ENCODE results near the gene DHX57. TPM values are rescaled to one million over a fixed set of nuclear protein-coding genes. Genes with fewer than 3 reads are reported as not detected.
"Not testable (repeated sequence)": the region's sequence is repeated elsewhere in the genome, so short reads cannot be mapped to it uniquely, and the experiment has no call there.

DHX57 gene
- total and polyA plus RNA-seq, 12 donors, result 6.0 to 12.4 (median 9.7) TPM

DNA sequence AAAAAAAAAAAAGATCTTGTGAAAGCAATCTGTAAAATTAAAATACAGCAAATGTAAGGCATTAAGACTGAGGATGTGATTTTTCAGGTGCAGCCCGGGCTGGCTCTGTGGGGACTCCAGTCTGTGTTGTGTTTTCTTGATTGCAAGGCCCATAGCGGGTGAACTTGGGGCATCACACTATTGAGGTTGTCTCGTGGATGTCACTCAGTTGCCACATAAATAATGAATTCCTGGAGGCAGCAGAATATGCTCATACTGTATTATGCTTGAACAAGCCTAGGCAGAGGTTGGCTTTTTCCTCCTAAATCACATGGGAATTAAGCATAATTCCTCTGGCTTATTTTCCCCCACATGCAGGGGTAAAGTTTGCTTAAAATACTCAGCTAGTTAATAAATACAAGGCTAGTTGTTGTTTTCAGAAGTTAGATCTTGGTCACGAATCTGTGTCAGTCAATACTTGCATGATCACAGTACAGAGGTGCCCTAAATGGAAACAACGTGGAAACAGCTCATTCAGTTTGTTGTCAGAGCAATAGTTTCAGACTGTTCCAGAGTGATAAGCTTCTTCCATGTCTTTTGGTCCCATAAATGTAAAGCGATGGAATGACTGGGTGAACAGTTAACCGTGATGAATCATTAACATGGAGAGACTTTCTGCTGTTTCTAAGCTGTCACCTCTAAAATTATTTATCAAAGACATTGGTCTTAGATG lies 81.3 kb downstream of the DHX57 start:
- TF ChIP-seq, protein P1, sequence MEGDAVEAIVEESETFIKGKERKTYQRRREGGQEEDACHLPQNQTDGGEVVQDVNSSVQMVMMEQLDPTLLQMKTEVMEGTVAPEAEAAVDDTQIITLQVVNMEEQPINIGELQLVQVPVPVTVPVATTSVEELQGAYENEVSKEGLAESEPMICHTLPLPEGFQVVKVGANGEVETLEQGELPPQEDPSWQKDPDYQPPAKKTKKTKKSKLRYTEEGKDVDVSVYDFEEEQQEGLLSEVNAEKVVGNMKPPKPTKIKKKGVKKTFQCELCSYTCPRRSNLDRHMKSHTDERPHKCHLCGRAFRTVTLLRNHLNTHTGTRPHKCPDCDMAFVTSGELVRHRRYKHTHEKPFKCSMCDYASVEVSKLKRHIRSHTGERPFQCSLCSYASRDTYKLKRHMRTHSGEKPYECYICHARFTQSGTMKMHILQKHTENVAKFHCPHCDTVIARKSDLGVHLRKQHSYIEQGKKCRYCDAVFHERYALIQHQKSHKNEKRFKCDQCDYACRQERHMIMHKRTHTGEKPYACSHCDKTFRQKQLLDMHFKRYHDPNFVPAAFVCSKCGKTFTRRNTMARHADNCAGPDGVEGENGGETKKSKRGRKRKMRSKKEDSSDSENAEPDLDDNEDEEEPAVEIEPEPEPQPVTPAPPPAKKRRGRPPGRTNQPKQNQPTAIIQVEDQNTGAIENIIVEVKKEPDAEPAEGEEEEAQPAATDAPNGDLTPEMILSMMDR (IDR thresholded peaks at IDR 0.05), result no peak
- no peaks in the 10 kb centered on the region for H3K9me3 ChIP-seq
- intact Hi-C loops (cut with DNase I), result no loop called here
- H3K4me1 ChIP-seq, result peaks cover 0 to 4% (median 0%) of the 10 kb centered on the region in 9 donors
- H3K27me3 ChIP-seq, result no peaks in the 10 kb centered on the region
- peaks cover 0 to 17% (median 0%) of the 10 kb centered on the region in 9 donors for H3K36me3 ChIP-seq
- no peak overlapping the region for H3K27ac ChIP-seq
- DNase-seq, result no peak
- 75 to 89% methylated on average over 7 of the region's 7 CpGs for WGBS, 2 donors
- H3K4me3 ChIP-seq, result no peak overlapping the region
- no peak for ATAC-seq

DNA sequence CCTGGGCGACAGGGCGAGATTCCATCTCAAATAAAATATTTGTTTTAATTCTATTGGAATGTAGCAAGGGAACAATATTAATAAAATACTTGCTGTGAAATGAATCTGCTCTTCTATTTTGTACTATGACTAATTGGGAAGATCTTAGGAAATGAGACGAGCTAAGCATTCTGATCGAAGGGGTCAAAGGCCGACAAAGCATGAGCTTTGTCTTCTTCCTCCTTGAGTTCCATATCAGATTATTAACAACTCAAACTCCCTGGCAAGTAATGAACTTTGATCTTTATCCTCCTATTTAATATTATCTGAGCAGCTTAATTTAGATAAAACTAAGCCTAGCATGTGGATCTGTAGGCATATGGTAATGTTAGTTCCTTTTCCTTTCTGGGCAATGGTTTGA lies 82.2 kb downstream of the DHX57 start:
- no peak for DNase-seq
- no peak overlapping the region for H3K4me3 ChIP-seq
- no peak for ATAC-seq
- peaks cover 0 to 13% (median 0%) of the 10 kb centered on the region in 9 donors for H3K36me3 ChIP-seq
- TF ChIP-seq, protein P1 (IDR thresholded peaks at IDR 0.05), result no peak
- 92 to 96% methylated on average over 5 of the region's 5 CpGs for WGBS, 2 donors
- H3K27ac ChIP-seq, result no peak overlapping the region
- H3K4me1 ChIP-seq, result peaks cover 0 to 4% (median 0%) of the 10 kb centered on the region in 9 donors
- no peaks in the 10 kb centered on the region for H3K9me3 ChIP-seq
- intact Hi-C loops (cut with DNase I), result no loop called here
- no peaks in the 10 kb centered on the region for H3K27me3 ChIP-seq

DNA sequence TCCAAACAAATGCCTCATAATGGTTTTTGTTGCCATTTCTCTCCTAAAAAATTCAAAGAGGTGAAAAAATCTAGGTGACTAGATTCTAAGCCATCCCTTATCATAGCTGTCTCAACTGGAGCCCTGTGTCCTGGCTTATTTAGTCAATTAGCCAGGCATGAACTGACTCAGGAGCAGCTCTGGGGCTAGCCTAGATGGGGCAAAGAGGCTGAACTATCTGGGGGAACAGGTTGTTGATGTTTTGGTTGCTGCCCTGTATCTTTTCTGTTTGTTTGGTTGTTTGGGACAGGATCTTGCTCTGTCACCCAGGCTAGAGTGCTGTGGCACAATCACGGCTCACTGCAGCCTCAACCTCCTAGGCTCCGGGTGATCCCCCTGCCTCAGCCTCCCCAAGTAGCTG lies 83.0 kb downstream of the DHX57 start:
- WGBS, 2 donors, result 44 to 46% methylated on average over 2 of the region's 2 CpGs
- H3K27me3 ChIP-seq, result no peaks in the 10 kb centered on the region
- no peak overlapping the region for H3K27ac ChIP-seq
- peaks cover 0 to 4% (median 0%) of the 10 kb centered on the region in 9 donors for H3K4me1 ChIP-seq
- TF ChIP-seq, protein P1 (IDR thresholded peaks at IDR 0.05), result no peak
- H3K9me3 ChIP-seq, result no peaks in the 10 kb centered on the region
- ATAC-seq (no peak), DNase-seq (no peak)
- peaks cover 0 to 6% (median 0%) of the 10 kb centered on the region in 9 donors for H3K36me3 ChIP-seq
- no peak overlapping the region for H3K4me3 ChIP-seq
- intact Hi-C loops (cut with DNase I), result no loop called here

DNA sequence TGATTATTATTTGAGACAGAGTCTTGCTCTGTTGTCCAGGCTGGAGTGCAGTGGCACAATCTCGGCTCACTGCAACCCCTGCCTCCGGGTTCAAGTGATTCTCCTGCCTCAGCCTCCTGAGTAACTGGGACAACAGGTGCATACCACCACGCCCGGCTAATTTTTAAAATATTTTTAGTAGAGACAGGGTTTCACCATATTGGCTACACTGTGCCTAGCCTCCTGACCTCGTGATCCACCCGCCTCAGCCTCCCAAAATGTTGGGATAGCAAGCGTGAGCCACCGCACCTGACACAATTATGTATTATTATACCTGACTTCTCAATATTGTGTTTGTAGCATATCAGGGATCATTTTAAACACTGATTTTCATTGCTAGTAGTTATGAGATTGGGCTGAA lies 83.4 kb downstream of the DHX57 start:
- H3K36me3 ChIP-seq; H3K27ac ChIP-seq; intact Hi-C loops (cut with DNase I); H3K9me3 ChIP-seq; ATAC-seq; H3K27me3 ChIP-seq; DNase-seq; H3K4me3 ChIP-seq; H3K4me1 ChIP-seq: not testable (repeated sequence)
- 94 to 96% methylated on average over 8 of the region's 8 CpGs for WGBS, 2 donors

DNA sequence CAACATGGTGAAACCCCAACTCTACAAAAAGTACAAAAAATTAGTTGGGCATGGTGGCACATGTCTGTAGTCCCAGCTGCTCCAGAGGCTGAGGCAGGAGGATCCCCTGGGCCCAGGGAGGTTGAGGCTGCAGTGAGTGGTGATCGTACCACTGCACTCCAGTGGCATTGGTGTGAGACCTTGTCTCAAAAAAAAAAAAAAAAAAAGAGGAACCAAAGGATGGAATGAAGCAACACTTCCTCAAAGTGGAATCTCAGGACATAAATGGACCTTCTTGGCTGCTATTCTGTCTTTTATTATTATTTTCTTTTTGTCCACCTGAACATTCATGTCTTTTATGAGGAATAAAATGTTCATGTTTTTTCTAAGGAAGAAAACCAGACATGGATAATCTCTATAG lies 84.0 kb downstream of the DHX57 start:
- no peaks in the 10 kb centered on the region for H3K36me3 ChIP-seq
- H3K27ac ChIP-seq, result no peak overlapping the region
- no peaks in the 10 kb centered on the region for H3K9me3 ChIP-seq
- 79 to 83% methylated on average over 1 of the region's 1 CpG for WGBS, 2 donors
- ATAC-seq, result no peak
- H3K27me3 ChIP-seq, result no peaks in the 10 kb centered on the region
- peaks cover 0 to 4% (median 0%) of the 10 kb centered on the region in 9 donors for H3K4me1 ChIP-seq
- H3K4me3 ChIP-seq, result no peak overlapping the region
- TF ChIP-seq, protein P1 (IDR thresholded peaks at IDR 0.05), result no peak
- intact Hi-C loops (cut with DNase I), result no loop called here
- DNase-seq, result no peak

Data from heart right ventricle (tissue), 16 donors.